KOPT-K1 (cell line): Measurements from ENCODE around the gene BDH1.
A peak's percentile ranks its signal among the peaks of the same experiment; 100 is the strongest.
"Not testable (repeated sequence)": the region's sequence is repeated elsewhere in the genome, so short reads cannot be mapped to it uniquely, and the experiment has no call there.

Experiments
- H3K27ac ChIP-seq: fragments of 200-600 bp; sonication (generic); 2 replicates; pipeline ENCODE4 v1.5.1; 2016; ENCODE audit warnings: antibody characterized with exemption, mild to moderate bottlenecking, low read depth, low read length; ENCODE audit not compliant: poor library complexity, severe bottlenecking
- H3K36me3 ChIP-seq: fragments of 200-600 bp; sonication (generic); 2 replicates; pipeline ENCODE4 v1.5.1; 2017; ENCODE audit warnings: antibody characterized with exemption, mild to moderate bottlenecking, low read length, moderate library complexity; ENCODE audit not compliant: insufficient read depth
- H3K9me3 ChIP-seq: fragments of 200-600 bp; sonication (generic); 2 replicates; pipeline ENCODE4 v1.5.1; 2017; ENCODE audit warnings: antibody characterized with exemption, low read length, mild to moderate bottlenecking; ENCODE audit not compliant: insufficient read depth, poor library complexity, severe bottlenecking

Gene BDH1

GRCh38 chr3:197522183-197522715, 33.5 kb downstream of the BDH1 start:
- Histone ChIP-seq H3K36me3 (peaks cover 58% of the 10 kb centered on the region), H3K27ac (no peak overlapping the region), H3K9me3 (no peaks in the 10 kb centered on the region)

GRCh38 chr3:197521277-197522182, 34.2 kb downstream of the BDH1 start:
- H3K27ac ChIP-seq, result no peak overlapping the region

GRCh38 chr3:197520311-197521276, 35.2 kb downstream of the BDH1 start:
- Histone ChIP-seq H3K36me3 (peaks cover 57% of the 10 kb centered on the region), H3K27ac (no peak overlapping the region)

More at GRCh38 chr3:197521277-197522182, 34.2 kb downstream of the BDH1 start:
- peaks cover 57% of the 10 kb centered on the region for H3K36me3 ChIP-seq
- H3K9me3 ChIP-seq, result no peaks in the 10 kb centered on the region

GRCh38 chr3:197519801-197520211, 36.0 kb downstream of the BDH1 start:
- H3K27ac ChIP-seq, result no peak overlapping the region
- H3K36me3 ChIP-seq, result peaks cover 57% of the 10 kb centered on the region
- H3K9me3 ChIP-seq, result no peaks in the 10 kb centered on the region

More at GRCh38 chr3:197520311-197521276, 35.2 kb downstream of the BDH1 start:
- no peaks in the 10 kb centered on the region for H3K9me3 ChIP-seq

- H3K27ac ChIP-seq, result peak overlapping the region; percentile 36
- H3K36me3 ChIP-seq, result peaks cover 57% of the 10 kb centered on the region
- H3K9me3 ChIP-seq, result no peaks in the 10 kb centered on the region
Observed at GRCh38 chr3:197518881-197519421, 36.8 kb downstream of the BDH1 start.

GRCh38 chr3:197517922-197518683, 37.7 kb downstream of the BDH1 start:
- H3K9me3 ChIP-seq, result not testable (repeated sequence)
- peak overlapping the region; percentile 36 for H3K27ac ChIP-seq
- peaks cover 59% of the 10 kb centered on the region for H3K36me3 ChIP-seq

GRCh38 chr3:197516890-197517606, 38.7 kb downstream of the BDH1 start:
- H3K9me3 ChIP-seq, result not testable (repeated sequence)
- Histone ChIP-seq H3K36me3 (peaks cover 61% of the 10 kb centered on the region), H3K27ac (peak overlapping the region; percentile 35)

- Histone ChIP-seq H3K9me3 (no peaks in the 10 kb centered on the region), H3K27ac (peak overlapping the region; percentile 35), H3K36me3 (peaks cover 61% of the 10 kb centered on the region)
Observed at GRCh38 chr3:197516517-197516889, 39.3 kb downstream of the BDH1 start.

GRCh38 chr3:197514786-197515355, 40.9 kb downstream of the BDH1 start:
- Histone ChIP-seq H3K36me3 (peaks cover 68% of the 10 kb centered on the region), H3K9me3 (no peaks in the 10 kb centered on the region), H3K27ac (no peak overlapping the region)

GRCh38 chr3:197513953-197514785, 41.6 kb downstream of the BDH1 start:
- Histone ChIP-seq H3K27ac (no peak overlapping the region), H3K36me3 (peaks cover 68% of the 10 kb centered on the region), H3K9me3 (no peaks in the 10 kb centered on the region)

GRCh38 chr3:197512691-197513571, 42.8 kb downstream of the BDH1 start:
- Histone ChIP-seq H3K27ac (no peak overlapping the region), H3K36me3 (peaks cover 68% of the 10 kb centered on the region)

More at GRCh38 chr3:197512691-197513571, 42.8 kb downstream of the BDH1 start:
- no peaks in the 10 kb centered on the region for H3K9me3 ChIP-seq
